Measurements from ENCODE around the gene SH3RF1. TPM values are rescaled to one million over a fixed set of nuclear protein-coding genes. Genes with fewer than 3 reads are reported as not detected.

SH3RF1 gene
- total RNA-seq, 1 experiment from 2014 or later: 3.0 TPM

GRCh38 chr4:169256856-169257761, 13.6 kb downstream of the SH3RF1 start:
- in situ Hi-C loops (cut with HindIII; ENCODE audit: low pct_unique_long_range_greater_than_20kb, low sequenced_read_pairs): no loop called here
- DNase-seq (ENCODE audit: low read depth, low spot score): no peak

- in situ Hi-C loops (cut with HindIII; ENCODE audit: low pct_unique_long_range_greater_than_20kb, low sequenced_read_pairs): no loop called here
- no peak for DNase-seq (ENCODE audit: low read depth, low spot score)
Measured at GRCh38 chr4:169256101-169256612, 14.6 kb downstream of the SH3RF1 start.

GRCh38 chr4:169254546-169254983, 16.2 kb downstream of the SH3RF1 start:
- in situ Hi-C loops (cut with HindIII; ENCODE audit: low pct_unique_long_range_greater_than_20kb, low sequenced_read_pairs): no loop called here
- DNase-seq (ENCODE audit: low read depth, low spot score): no peak

GRCh38 chr4:169253904-169254303, 16.9 kb downstream of the SH3RF1 start:
- in situ Hi-C loops (cut with HindIII; ENCODE audit: low pct_unique_long_range_greater_than_20kb, low sequenced_read_pairs): no loop called here

GRCh38 chr4:169253113-169253671, 17.6 kb downstream of the SH3RF1 start:
- in situ Hi-C loops (cut with HindIII; ENCODE audit: low pct_unique_long_range_greater_than_20kb, low sequenced_read_pairs): no loop called here
- no peak for DNase-seq (ENCODE audit: low read depth, low spot score)

More at GRCh38 chr4:169253904-169254303, 16.9 kb downstream of the SH3RF1 start:
- DNase-seq (ENCODE audit: low read depth, low spot score): no peak

GRCh38 chr4:169252339-169253112, 18.2 kb downstream of the SH3RF1 start:
- DNase-seq (ENCODE audit: low read depth, low spot score): no peak
- in situ Hi-C loops (cut with HindIII; ENCODE audit: low pct_unique_long_range_greater_than_20kb, low sequenced_read_pairs): no loop called here

GRCh38 chr4:169251291-169252235, 19.2 kb downstream of the SH3RF1 start:
- peak; percentile 39 for DNase-seq (ENCODE audit: low read depth, low spot score)
- in situ Hi-C loops (cut with HindIII; ENCODE audit: low pct_unique_long_range_greater_than_20kb, low sequenced_read_pairs): no loop called here

GRCh38 chr4:169250796-169251195, 20.0 kb downstream of the SH3RF1 start:
- DNase-seq (ENCODE audit: low read depth, low spot score): no peak
- in situ Hi-C loops (cut with HindIII; ENCODE audit: low pct_unique_long_range_greater_than_20kb, low sequenced_read_pairs): no loop called here

- no peak for DNase-seq (ENCODE audit: low read depth, low spot score)
- in situ Hi-C loops (cut with HindIII; ENCODE audit: low pct_unique_long_range_greater_than_20kb, low sequenced_read_pairs): no loop called here
Measured at GRCh38 chr4:169249999-169250398, 20.8 kb downstream of the SH3RF1 start.

GRCh38 chr4:169249214-169249973, 21.4 kb downstream of the SH3RF1 start:
- DNase-seq (ENCODE audit: low read depth, low spot score): no peak
- in situ Hi-C loops (cut with HindIII; ENCODE audit: low pct_unique_long_range_greater_than_20kb, low sequenced_read_pairs): no loop called here

GRCh38 chr4:169248645-169249044, 22.1 kb downstream of the SH3RF1 start:
- in situ Hi-C loops (cut with HindIII; ENCODE audit: low pct_unique_long_range_greater_than_20kb, low sequenced_read_pairs): no loop called here
- DNase-seq (ENCODE audit: low read depth, low spot score): no peak

- in situ Hi-C loops (cut with HindIII; ENCODE audit: low pct_unique_long_range_greater_than_20kb, low sequenced_read_pairs): no loop called here
Measured at GRCh38 chr4:169246957-169247396, 23.8 kb downstream of the SH3RF1 start.

GRCh38 chr4:169246279-169246678, 24.5 kb downstream of the SH3RF1 start:
- no peak for DNase-seq (ENCODE audit: low read depth, low spot score)
- in situ Hi-C loops (cut with HindIII; ENCODE audit: low pct_unique_long_range_greater_than_20kb, low sequenced_read_pairs): no loop called here

More at GRCh38 chr4:169246957-169247396, 23.8 kb downstream of the SH3RF1 start:
- no peak for DNase-seq (ENCODE audit: low read depth, low spot score)

- DNase-seq (ENCODE audit: low read depth, low spot score): no peak
- in situ Hi-C loops (cut with HindIII; ENCODE audit: low pct_unique_long_range_greater_than_20kb, low sequenced_read_pairs): no loop called here
Measured at GRCh38 chr4:169245061-169245460, 25.7 kb downstream of the SH3RF1 start.

- no peak for DNase-seq (ENCODE audit: low read depth, low spot score)
- in situ Hi-C loops (cut with HindIII; ENCODE audit: low pct_unique_long_range_greater_than_20kb, low sequenced_read_pairs): no loop called here
Measured at GRCh38 chr4:169243825-169244609, 26.7 kb downstream of the SH3RF1 start.

GRCh38 chr4:169241464-169241863, 29.3 kb downstream of the SH3RF1 start:
- DNase-seq (ENCODE audit: low read depth, low spot score): no peak
- in situ Hi-C loops (cut with HindIII; ENCODE audit: low pct_unique_long_range_greater_than_20kb, low sequenced_read_pairs): no loop called here

All from SK-MEL-5 (cell line).